Femur (tissue), 1 donor: Measurements from ENCODE around the gene TAF4.
"Not testable (repeated sequence)": the region's sequence is repeated elsewhere in the genome, so short reads cannot be mapped to it uniquely, and the experiment has no call there.

Source experiments
- DNase-seq: peaks from one replicate; pipeline ENCODE4 v3.0.0-alpha.2; 2017

Gene TAF4

GRCh38 chr20:62056975-62057374, 8.7 kb downstream of the TAF4 start:
- DNase-seq, result no peak

GRCh38 chr20:62056377-62056776, 9.3 kb downstream of the TAF4 start:
- no peak for DNase-seq

- DNase-seq, result not testable (repeated sequence)
Measured at GRCh38 chr20:62055862-62056115, 9.9 kb downstream of the TAF4 start.

GRCh38 chr20:62055106-62055861, 10.4 kb downstream of the TAF4 start:
- no peak for DNase-seq

- no peak for DNase-seq
Measured at GRCh38 chr20:62054451-62054953, 11.2 kb downstream of the TAF4 start.

- no peak for DNase-seq
Measured at GRCh38 chr20:62053465-62054196, 12.1 kb downstream of the TAF4 start.

GRCh38 chr20:62052842-62053464, 12.7 kb downstream of the TAF4 start:
- no peak for DNase-seq

- DNase-seq, result no peak
Measured at GRCh38 chr20:62052336-62052841, 13.3 kb downstream of the TAF4 start.

- no peak for DNase-seq
Measured at GRCh38 chr20:62051546-62052255, 14.0 kb downstream of the TAF4 start.

- DNase-seq, result no peak
Measured at GRCh38 chr20:62051144-62051543, 14.5 kb downstream of the TAF4 start.

GRCh38 chr20:62050166-62051120, 15.2 kb downstream of the TAF4 start:
- no peak for DNase-seq

- DNase-seq, result peak; percentile 4
Measured at GRCh38 chr20:62049342-62050165, 16.1 kb downstream of the TAF4 start.

- DNase-seq, result no peak
Measured at GRCh38 chr20:62048821-62049291, 16.8 kb downstream of the TAF4 start.

GRCh38 chr20:62048346-62048761, 17.3 kb downstream of the TAF4 start:
- DNase-seq, result no peak

- DNase-seq, result no peak
Measured at GRCh38 chr20:62047666-62048345, 17.9 kb downstream of the TAF4 start.

- no peak for DNase-seq
Measured at GRCh38 chr20:62046431-62046830, 19.2 kb downstream of the TAF4 start.

- no peak for DNase-seq
Measured at GRCh38 chr20:62045529-62046285, 20.0 kb downstream of the TAF4 start.

- DNase-seq, result no peak
Measured at GRCh38 chr20:62045118-62045517, 20.6 kb downstream of the TAF4 start.

- no peak for DNase-seq
Measured at GRCh38 chr20:62044631-62045030, 21.1 kb downstream of the TAF4 start.
